NCI-H510A treated with DMSO at 0.1 percent for 48 hours (cell line): ENCODE data around the gene ITGA8.
"Not testable (repeated sequence)": the region's sequence is repeated elsewhere in the genome, so short reads cannot be mapped to it uniquely, and the experiment has no call there.

Experiments
- DNase-seq: peaks from one replicate; lab custom pipeline; 2025; lab: John Stamatoyannopoulos, UW

Gene ITGA8

DNA sequence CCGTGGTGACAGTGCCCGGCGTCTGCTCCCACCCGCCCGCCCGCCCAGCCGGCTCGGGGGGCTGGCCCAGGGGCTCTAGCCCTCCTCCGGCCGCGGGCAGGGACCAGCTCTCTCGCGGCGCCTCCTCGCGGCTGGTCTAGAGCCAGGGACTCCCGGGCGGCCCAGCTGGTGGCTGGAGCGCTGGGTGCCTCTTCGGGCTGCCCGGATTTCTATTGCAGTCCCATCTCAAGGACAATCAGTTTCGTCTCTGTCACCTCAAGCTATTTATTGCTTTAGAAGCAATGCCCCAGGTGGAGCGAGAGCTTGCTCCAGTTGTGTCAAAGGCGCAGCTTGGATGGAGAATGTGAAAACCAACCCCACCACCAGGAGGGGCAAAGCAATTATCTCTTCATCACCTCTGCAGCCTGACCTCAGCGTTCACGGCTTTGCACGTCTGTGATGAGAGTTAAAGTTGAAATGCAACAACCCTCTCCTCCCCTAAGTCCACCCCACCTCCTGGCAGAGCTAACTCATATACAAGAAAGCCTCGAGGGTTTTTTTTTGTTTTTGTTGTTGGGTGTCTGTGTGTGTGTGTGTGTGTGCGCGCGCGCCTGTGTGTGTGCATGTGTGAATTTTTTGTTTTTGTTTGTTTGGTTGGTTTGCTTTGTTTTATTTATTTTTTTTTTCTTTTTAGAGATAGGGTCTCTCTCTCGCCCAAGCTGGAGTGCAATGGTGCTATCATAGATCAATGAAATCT is at the start of gene ITGA8:
ITGA8 (minus strand) TSS at position 24 of the 736 bp plus-strand sequence. CDS start 151 bp downstream, outside the sequence.
- peak; percentile 2 for DNase-seq

DNA sequence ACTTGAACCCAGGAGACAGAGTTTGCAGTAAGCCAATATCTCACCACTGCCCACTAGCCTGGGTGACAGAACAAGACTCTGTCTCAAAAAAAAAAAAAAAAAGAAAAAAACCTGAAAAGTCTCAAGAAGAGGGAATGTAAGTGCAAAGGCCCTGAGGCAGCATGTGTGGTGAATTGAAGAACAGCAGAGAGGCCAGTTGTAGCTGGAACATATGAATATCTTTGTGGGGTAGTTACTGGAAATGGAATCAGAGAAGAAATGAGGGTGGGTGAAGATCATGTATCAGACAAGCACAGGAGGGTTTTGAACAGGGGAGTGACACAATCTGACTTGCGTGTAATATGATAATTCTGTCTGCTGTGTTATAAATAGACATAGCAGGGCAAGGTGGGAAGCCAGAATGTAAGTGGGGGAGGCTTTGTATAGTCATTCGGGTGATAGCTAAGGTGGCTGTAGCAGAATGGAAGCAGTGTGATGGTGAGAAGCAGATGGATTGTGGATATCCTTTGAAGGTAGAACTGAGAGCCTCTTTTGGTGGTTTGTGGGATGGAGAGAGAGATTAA is 45.3 kb upstream of the ITGA8 start:
- no peak for DNase-seq

DNA sequence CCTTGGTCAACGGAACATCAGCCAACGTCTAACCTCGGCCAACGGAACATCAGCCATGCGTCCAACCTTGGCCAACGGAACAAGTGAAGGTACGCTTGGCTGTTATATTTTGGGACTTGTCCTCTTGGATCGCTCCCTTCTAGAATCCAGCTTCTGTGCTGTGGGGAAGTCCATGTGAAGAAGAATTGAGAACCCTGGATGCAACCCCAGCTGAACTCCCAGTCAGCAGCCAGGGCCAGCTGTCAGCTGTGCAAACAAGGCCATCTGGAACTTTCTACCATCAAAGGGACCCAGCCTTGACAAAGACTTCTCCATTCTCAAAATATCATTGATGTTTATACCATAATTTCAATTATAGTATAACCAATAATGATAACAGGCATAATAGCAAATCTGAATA is 43.3 kb upstream of the ITGA8 start:
- DNase-seq: no peak

DNA sequence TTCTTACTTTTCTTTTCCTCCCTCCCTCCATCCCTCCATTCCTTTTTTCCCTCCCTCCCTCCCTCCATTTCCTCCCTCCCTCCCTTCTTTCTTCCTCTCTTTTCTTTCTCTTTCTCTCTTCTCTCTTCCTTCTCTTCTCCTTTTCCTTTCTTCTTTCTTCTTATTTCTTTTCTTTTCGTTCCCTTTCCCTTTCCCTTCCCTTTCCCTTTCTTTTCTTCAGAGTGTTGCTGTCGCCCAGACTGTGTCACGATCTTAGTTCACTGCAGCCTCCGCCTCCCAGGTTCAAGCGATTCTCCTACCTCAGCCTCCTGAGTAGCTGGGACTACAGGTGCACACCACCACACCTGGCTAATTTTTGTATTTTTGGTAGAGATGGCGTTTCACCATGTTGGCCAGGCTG is 42.5 kb upstream of the ITGA8 start:
- not testable (repeated sequence) for DNase-seq

DNA sequence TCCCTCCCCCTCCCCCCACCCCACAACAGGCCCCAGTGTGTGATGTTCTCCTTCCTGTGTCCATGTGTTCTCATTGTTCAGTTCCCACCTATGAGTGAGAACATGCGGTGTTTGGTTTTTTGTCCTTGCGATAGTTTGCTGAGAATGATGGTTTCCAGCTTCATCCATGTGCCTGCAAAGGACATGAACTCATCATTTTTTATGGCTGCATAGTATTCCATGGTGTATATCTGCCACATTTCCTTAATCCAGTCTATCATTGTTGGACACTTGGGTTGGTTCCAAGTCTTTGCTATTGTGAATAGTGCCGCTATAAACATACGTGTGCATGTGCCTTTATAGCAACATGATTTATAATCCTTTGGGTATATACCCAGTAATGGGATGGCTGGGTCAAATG is 41.5 kb upstream of the ITGA8 start:
- DNase-seq: not testable (repeated sequence)

DNA sequence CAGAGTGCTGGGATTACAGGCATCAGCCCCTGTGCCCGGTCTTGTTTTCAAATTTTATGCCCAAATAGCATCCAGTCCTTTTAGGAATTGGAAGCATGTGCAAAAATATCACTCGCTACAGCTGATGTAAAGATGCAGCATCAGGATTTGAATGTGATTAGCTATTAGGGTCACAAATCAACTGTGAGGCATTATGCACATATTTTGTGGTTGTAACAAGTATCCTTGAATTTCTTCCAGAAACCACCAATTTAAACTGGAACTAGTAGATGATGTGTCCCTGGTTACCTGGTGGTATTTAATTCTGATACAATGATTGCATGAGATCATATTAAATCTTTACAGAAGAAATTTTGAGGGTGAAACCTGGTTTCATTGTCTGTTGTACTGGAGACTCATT is 41.0 kb upstream of the ITGA8 start:
- DNase-seq: no peak

DNA sequence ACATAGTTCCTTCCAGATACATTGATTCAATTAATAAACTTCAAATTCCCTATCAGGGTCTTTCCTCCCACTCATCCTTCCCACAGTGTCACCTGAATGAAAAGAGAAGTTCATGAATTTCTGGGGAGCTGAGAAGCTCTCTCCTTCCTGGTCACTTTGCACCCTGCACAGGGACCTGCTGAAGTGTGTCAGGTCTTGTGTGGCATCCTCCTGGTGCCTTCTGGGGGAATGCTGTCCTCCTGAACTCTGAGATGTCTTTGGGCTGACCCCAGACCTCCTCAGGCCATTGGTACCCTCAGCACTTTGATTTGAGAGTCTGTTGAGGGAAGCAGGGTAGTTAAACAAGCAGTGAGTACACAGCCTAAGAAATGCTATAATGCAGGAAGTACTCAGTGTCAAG is 39.5 kb upstream of the ITGA8 start:
- no peak for DNase-seq

DNA sequence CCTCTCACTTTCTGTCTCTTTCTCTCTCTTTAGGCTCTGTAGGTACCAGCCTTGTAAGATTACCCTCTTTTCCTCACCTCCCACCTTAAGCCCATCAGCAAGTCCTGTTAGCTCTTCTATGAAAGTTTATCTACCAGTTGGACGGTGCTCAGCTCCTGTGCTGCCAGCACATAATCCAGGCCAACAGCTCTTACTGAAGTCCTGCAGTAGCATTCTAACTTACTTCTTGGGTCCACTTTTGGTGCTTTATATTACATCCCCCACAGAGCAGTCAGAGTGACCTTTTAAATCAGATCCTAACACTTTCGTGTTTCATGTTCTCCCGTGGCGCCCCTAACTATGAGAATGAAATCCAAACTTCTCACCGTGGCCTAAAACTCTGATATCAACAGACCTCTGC is 38.9 kb upstream of the ITGA8 start:
- no peak for DNase-seq

DNA sequence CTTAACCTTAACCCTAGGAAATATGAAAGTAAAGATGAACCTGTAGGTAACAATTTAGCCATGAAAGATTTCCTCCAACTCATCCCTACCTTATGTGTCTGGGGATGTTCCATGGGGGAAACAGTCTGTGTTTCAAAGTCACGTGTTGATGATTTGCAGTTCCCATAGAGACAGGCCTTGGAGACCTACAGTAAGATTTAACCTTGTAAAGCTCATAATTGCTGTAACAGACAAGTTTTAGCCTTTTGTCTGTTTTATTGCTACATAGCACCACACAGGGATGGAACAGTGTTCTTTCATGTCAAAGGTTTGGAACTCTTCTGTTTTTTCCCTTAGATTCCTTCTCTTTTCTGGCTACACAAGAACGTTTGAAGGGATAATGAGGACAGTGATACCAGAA is 35.2 kb upstream of the ITGA8 start:
- no peak for DNase-seq

DNA sequence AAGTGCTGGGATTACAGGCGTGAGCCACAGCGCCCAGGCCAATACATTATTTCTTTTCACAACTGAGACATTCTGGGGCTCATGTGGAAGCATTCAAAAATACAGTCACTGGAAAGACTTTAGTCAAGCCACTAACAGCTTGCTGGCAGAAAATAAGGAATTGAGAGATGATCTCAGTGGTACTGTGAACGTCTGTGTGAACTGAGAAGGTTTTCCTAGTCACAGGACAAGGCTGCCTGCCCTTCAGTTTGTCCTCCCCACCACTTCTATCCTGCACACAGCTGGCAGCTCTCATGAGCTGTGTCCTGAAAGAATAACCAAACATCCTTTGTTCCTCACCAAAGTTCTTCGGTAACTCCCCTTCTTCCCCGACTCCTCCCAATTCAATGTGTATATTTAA is 31.3 kb upstream of the ITGA8 start:
- DNase-seq: no peak

DNA sequence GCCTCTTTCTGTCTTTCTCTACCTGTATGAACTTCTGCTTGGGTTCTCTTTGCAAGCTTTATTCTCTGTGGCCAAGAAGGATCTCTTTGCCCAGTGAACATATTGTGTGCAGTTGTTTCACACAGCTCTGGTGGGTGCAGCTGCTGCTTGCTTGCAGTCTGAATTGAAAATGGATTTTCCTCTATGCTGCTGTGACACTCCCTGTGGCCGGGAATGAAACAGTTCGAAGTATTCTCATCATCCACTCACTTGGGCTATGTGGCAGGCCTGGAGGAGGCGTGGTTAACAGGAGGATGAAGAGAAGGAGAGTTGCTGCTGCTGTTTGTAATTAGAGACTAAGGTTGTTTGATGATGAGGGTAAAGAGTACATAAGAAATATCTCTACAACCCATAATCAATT is 28.4 kb upstream of the ITGA8 start:
- DNase-seq: no peak

DNA sequence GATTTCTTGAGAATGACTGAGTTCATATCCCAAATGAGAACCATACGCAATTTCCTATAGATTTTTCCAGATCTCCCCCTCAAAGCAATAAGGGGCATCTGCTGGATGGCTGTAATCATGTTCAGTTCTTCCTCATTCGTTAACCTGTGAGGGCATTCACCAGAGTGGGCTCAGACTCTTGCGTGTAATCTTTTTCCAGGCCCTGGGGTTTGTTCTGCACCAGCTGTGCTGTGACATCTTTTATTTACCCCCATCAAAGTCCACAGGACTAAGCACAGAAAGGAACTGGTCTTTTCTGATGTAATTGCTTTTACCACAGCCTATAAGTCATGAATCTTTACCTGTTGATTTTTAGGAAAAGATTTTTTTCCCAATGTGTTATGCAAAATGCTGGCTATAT is 27.9 kb upstream of the ITGA8 start:
- no peak for DNase-seq

DNA sequence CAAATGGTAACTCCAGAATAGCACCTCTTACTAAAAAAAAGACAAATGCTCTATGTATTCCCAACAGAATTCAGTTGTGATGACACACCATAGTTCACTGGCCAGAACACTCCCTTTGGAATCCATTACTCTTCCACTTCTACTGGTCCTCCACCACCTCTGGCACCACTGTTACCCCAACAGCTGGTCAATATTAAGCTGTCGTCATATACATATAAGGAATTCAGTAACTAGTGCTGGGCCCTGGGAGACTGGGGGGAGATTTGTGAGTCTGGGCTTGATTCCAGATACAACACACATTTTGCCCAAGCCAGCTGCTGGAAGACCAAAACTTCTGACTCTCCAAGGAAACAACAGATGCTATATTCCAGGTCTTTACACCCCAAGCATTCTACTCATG is 26.0 kb upstream of the ITGA8 start:
- no peak for DNase-seq

DNA sequence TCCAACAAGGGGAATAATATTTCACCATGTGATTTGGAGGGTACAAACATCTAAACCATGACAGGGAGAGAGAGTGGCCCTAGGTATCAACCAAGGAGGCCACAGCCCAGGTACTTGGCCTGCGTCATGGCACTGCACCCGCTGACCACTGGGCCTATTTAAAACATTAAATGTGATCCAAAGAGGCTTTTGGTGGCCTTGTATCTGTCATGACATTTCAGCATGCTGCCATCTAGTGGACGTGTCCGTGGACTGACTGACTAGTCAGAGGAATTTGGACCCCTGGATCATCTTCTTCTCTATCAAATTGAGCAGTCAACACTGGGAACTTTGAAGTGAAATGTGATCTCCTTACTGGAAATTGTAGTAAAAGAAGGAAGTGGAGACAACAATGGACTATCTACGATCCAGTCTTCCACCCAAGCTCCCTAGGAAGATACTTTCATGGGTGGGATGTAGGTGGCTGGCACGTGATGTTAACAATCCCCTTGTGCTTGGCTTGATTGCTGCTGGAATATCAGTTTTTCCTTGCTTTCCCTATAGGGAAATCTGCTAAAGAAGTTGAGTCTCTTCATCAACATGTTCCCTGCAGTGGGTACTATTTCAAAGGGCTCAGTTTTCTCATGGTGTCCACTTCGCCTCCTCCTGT is 24.6 kb upstream of the ITGA8 start:
- no peak for DNase-seq

DNA sequence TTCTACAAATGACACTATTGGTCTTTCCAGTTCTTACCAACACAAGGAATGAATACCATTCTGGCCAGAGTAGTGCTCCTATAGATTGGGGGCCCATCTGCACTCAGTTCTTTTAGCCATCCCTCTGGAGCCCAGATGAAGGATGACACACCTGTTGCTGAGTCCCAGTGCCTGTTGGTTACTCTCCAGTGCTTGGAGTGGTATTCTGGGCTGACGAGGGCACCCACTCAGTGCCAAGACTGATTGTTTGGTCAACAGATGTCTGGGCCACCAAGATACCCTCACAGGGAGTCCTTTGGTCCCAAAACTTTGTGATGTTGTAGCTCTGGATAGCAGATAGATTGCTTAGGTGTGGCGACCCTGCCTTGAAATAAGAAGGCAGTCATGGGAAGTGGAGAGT is 23.7 kb upstream of the ITGA8 start:
- no peak for DNase-seq

DNA sequence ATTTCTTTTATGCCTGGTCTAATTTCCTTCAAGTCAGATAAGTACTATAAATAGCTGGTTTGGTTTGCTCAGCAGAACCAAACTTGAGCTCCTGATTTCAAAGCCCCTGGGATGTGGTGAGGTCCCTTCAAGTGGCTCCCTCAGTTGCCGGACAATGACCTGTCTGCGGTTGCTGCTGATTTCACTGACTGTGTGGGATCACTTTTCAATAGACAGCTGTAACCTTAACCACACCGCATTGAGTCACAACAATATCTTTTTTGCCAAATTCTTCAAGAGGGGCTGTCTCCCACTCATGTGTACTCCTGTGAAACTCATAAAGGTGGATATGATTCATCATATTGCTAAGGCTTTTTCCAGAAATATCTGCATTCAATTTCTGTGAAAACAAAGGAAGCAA is 23.1 kb upstream of the ITGA8 start:
- no peak for DNase-seq

DNA sequence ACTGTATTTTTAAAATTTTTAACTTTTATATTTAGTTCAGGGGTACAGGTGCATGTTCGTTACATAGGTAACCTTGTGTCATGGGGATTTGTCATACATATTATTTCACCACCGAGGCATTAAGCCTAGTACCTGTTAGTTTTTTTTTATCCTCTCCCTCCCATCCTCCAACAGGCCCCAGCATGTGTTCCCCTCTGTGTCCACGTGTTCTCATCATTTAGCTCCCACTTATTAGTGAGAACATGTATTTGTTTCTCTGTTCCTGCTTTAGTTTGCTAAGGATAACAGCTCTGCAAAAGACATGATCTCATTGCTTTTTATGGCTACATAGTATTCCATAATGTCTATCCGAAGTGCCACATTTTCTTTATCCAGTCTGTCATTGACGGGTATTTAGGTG is 22.4 kb upstream of the ITGA8 start:
- DNase-seq: no peak

DNA sequence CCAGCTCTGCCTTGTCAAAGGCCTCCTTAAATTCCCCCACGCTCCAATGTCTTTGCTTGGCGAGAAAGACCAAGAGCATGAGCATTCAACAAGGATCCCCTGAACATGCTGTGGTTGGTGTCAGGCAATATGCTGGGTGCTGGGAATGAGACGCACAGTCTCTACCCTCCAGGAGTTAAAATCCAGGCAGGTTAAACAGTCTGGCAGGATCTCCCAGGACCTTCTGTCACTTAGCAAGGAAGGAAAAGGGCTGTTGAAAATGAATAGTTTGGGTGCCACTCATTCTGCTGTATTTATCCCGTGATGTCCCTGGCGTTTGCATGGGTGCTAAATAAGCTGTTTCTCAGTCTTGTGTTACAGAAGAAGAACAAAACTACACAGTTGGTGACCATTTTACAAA is 21.9 kb upstream of the ITGA8 start:
- no peak for DNase-seq

DNA sequence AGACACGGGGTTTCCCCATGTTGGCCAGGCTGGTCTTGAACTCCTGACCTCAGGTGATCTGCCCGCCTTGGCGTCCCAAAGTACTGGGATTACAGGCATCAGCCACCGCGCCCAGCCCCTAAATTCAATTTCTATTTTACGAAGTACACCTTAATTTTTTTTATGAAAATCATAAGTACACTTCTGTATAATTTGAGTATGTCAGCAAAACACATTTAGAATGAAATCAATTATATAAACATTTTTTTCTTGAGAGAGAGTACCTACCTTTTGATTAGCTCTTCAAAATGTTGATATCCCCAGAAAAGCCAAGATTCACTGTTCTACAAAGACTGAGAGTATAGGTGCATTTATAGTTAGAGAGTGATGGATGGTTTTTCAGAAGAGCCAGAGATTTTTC is 20.5 kb upstream of the ITGA8 start:
- no peak for DNase-seq

DNA sequence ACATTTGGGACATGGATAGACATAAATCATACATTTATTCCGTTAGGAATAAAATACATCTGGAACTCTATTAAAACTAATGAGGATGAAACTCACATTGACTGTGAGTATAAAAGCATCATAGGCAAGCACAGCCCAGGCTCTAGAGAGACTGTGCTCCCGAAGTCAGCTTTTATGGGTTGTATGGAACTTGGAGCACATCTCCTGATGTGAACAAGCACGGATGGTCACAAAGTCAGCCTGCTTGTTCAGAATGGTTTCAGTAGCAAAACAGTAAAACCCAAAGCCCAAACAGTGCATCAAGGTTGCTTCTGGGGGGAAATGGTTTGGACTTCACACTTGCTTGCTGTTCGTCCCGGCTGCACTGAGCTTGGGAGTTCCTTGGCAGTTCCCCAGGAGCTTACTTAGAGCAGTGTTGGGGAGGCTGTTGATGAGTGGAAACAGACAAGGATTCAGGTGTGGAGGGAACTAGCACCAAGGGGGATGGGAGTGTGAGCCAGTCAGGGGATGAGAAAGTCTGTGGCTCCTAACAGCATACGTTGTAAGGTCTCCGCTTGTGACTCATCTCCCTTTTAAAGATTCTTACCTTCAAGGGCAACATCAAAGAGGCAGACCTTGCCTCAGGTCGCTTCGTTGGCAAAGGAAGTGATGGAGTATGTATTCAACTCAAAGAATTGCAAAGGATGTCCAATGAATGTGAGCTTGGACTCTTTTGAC is 19.7 kb upstream of the ITGA8 start:
- no peak for DNase-seq

DNA sequence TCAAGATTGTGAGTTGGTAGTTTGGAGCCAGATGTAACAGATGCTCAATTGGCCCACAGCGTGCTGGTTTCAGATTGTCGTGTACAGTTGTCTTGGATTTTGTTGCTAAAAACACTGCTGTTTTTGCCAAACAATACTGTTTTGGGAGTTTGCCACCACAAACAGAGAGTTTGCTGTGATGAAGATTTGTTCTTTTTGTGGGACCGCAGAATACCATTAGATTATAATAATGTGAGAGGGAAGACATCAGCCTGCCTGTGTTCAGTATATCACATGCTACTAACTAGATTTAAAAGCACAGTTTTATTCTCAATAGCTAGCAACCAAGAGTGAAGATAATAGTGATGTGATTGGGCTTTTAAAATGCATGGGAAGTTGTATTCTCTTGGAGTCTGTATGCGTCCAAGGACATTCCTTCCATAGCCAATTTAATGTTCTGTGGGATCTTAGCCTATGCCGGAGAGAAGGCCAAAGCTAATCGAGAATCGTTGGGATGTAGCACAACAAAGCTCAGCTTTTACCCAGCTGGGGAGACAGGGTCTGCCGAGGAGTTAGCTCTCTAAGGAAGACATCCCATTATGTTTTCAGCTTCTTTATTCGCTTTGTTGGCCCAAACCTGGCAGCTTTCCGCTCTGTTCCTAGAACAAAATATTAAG is 18.7 kb upstream of the ITGA8 start:
- DNase-seq: no peak

DNA sequence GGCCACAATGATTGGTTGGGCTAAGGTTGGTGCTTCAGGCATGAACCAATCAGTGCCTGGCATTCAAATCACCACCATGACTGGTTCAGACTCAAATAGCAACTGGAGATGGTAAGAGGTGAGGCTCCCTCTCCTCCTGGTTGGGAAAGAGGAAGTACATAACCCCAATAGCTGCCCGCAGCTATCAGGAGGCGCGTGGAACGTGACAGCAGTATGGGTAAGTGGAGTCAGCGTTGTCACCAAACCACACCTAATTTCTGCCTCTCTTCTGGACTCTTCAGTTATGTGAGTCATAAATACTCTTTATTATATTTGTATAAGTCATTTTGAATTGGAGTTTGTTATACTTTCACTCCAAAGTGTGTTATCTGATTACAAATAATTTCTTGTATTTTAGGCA is 17.9 kb upstream of the ITGA8 start:
- no peak for DNase-seq

DNA sequence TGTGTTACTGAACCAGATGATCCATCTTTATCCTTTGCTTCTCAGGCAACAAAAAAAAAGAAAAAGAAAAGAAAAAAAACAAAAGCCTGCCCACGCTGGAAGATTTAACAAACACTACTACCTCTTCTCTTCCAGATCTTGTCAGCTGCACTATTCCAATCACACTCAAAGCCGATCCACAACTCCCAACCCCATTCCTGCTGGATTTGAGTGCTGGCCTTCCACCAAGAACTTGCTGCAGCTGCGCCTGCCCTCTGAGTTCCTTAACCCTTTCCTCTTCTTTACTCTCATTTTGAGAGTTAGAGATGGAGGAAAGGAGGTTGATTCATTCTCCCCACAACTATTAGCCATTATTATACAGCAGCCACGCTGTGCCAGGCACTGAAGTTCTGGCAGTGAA is 16.0 kb upstream of the ITGA8 start:
- no peak for DNase-seq
